ENCODE measurements around the gene CALML5.

CALML5 gene

GRCh38 chr10:5462841-5463293 is 36.5 kb downstream of the CALML5 start:
- no peak for DNase-seq (ENCODE audit: low spot score)

GRCh38 chr10:5461914-5462840 is 37.2 kb downstream of the CALML5 start:
- no peak for DNase-seq (ENCODE audit: low spot score)

GRCh38 chr10:5461203-5461588 is 38.2 kb downstream of the CALML5 start:
- no peak for DNase-seq (ENCODE audit: low spot score)

GRCh38 chr10:5460468-5461202 is 38.7 kb downstream of the CALML5 start:
- DNase-seq (ENCODE audit: low spot score), result no peak

- DNase-seq (ENCODE audit: low spot score), result no peak
Observed at GRCh38 chr10:5458949-5459747, 40.2 kb downstream of the CALML5 start.

GRCh38 chr10:5458425-5458824 is 40.9 kb downstream of the CALML5 start:
- no peak for DNase-seq (ENCODE audit: low spot score)

GRCh38 chr10:5457741-5458140 is 41.6 kb downstream of the CALML5 start:
- DNase-seq (ENCODE audit: low spot score), result no peak

- no peak for DNase-seq (ENCODE audit: low spot score)
Observed at GRCh38 chr10:5456563-5456962, 42.8 kb downstream of the CALML5 start.

- no peak for DNase-seq (ENCODE audit: low spot score)
Observed at GRCh38 chr10:5453749-5454489, 45.5 kb downstream of the CALML5 start.

- DNase-seq (ENCODE audit: low spot score), result no peak
Observed at GRCh38 chr10:5450605-5451384, 48.6 kb downstream of the CALML5 start.

GRCh38 chr10:5449823-5450222 is 49.5 kb downstream of the CALML5 start:
- DNase-seq (ENCODE audit: low spot score), result no peak

- no peak for DNase-seq (ENCODE audit: low spot score)
Observed at GRCh38 chr10:5449227-5449626, 50.1 kb downstream of the CALML5 start.
